GM21717 (cell line): ENCODE measurements around the gene SCAMP3.
"Not testable (repeated sequence)": the region's sequence is repeated elsewhere in the genome, so short reads cannot be mapped to it uniquely, and the experiment has no call there.

ENCODE experiments used
- ATAC-seq: cut with Tn5 transposase; IDR thresholded peaks from one replicate; pipeline ENCODE4 v1.9.1; 2021; ENCODE audit warnings: mild to moderate bottlenecking, moderate library complexity; ENCODE audit not compliant: unreplicated experiment

Gene SCAMP3

DNA sequence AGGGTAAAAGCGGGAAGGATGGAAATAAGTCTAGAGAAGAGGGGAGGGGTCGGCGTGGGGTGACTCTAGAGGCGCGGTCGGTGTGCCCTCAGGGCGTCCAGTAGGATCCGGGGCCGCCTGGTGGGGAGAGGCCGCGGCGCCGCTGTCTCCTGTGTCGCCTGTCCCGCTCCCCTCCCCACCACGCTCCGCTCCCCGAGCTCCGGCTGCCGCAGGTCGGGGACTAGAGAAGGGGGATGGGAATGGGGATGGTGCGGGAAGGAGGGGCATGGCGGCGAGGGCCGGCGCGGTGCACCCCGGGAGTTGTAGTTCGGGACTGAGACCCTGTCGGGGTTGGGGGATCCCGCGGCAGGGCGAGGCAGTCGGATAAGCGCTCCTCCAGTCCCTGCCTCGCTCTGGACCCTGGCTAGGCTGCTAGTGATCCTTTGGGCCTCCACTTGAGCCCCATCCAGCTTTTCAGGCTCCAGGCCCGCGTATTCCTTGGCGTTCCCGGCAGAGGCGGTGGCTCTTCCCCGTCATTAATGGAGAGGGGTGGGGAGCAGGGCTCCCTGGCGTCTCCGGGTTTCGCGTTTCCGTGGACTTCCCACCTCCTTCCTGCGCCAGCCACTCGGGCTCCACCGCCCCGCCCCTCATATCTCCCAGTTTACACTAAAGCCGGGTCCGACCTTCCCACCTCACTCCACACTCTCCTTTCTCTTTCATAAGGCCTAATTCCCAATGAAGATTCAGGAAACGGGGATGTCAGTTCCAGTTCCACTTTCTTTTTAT is 6.7 kb downstream of the SCAMP3 start, which contains the start of gene ENTREP3:
Gene ENTREP3, minus strand, starts transcription at position 241 of the 765 bp plus-strand sequence. CDS start 606 bp downstream, outside the sequence.
- ATAC-seq, result peak; percentile 47

DNA sequence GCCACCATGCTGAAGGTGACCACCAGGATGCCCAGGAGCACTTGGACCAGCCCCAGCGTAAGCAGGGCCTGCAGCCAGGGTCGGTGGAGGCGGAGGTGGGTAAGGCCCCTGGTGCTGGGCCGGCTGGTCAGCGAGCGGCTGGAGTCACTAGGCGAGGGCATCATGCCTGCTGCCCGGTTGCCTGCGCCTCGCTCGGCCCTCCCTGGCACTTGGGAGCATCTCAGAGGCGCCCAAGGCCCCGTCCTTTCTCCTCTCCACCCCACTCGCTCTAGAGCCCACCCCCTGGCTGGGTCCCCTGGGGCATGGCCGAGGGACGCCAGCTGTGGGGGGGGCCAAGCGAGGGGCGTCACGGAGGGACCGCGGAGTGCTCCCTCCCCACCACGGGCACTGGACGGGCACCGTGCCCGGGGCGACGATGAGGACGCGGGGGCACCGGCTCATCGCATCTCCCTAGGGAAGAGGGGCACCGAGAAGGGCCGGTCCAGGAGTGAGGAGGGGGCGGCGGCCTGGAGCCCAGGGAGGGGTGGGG is 7.4 kb downstream of the SCAMP3 start:
- ATAC-seq, result no peak

DNA sequence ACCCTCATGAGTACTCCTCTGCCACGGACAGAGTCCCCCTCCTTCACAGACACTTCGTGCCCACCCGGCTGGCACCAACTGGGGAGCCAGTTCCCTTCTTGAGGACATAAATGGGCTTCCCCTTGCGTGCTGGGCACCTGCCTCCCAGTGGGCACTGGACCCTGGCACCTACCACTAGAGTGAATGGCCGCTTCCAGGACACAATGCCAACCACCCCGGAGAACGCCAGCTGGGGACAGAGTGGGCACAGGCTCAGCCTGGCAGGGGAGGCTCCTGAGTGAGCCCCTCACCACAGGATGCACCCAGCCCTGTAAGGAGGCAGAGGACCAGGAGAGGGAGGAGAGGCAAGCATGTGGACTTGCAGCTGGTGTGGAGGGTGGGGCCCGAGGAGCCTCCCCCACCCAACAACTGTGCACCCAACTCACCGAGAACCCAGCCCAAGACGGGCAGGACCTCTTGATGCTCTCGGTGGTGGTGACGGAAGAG is 7.9 kb downstream of the SCAMP3 start:
- no peak for ATAC-seq

DNA sequence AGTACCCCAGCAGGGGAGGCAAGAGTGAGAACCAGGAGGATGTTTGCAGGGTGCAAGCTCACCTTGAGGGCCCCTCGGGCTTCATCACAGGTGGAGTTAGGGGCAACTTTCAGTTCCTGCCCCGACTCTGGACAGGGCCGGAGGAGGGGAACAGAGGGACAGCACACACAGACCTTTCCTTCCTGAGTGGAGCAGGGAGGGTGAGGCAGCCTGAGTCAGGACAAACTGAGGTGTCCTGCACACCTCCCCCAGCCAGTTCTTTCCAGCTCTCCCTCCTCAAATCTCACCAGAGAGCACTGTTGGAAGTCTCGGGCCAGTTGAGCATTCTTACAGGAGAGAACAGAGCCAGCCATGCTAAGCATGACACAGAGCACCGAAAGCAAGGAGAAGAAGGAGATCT is 8.4 kb downstream of the SCAMP3 start:
- no peak for ATAC-seq

DNA sequence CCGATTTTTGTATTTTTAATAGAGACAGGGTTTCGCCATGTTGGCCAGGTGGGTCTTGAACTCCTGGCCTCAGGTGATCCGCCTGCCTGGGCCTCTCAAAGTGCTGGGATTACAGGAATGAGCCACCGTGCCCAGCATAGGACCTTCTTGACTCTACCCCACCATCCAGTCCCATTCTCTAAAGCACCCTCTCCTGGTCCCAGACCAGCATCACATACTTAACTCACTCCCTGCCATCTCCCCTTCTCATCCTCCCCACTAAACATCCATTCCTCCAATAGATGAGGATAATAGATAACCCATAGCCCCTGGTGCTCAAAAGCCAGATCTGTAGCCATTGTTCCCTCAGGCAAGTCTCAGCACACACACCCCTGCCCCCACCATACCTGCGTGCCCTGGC is 9.0 kb downstream of the SCAMP3 start:
- ATAC-seq, result no peak

DNA sequence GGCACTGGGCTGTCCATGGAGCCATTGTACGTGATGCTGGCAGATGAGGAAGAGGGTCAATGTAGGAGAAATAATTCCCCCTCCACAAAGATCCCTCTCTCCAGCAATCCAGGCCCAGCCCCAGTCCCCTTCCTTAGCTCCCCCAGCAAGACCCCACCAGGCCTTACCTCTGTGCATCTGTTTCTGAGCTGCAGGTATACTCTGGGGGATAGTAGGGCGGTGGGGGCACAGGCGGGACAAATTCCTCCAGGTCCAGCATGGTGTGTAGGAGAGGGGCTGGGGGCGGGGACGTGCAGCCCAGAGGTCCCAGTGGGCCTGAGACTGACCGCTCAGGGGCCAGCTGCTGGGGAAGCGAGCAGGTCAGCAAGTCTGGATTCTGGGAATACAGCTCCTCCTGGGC is 10.6 kb downstream of the SCAMP3 start:
- ATAC-seq, result no peak

DNA sequence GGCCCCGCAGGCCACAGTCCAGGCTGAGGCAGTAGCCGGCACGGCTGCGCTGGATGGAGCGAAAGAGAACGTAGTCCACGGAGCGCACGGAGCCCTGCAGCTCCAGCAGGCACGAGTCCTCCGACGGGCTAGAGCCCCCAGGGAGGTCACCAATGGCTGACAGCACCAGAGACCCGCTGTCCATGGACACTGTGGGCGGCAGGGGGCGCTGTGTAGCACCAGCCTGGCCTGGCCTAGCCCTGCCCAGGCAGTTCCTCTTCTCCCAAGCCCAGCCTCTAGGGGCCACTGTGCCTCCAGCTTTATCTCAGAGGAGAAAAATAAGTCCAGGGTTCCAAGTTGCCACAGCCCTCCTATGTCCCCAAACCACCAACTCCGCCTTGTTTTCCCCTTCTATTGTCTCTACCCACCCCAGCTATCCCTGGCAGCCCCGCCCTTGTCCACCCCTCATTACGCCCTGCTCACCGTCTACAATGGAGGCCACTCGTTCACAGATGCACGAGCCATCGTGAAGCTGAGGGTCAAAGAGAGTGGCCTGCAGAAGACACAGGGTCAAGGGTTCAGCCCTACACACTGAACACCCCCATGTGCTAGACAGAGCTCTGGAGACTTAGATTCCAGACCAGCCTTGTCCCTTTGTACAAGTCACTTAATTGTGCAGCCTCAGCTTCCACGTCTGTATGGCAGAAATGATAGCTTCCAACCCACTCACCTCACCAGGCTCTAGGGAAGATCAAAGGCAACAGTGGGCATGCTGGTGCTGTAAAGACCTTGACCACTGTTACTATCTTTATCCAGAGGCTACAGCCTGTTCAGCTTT is 11.3 kb downstream of the SCAMP3 start:
- peak; percentile 53 for ATAC-seq

DNA sequence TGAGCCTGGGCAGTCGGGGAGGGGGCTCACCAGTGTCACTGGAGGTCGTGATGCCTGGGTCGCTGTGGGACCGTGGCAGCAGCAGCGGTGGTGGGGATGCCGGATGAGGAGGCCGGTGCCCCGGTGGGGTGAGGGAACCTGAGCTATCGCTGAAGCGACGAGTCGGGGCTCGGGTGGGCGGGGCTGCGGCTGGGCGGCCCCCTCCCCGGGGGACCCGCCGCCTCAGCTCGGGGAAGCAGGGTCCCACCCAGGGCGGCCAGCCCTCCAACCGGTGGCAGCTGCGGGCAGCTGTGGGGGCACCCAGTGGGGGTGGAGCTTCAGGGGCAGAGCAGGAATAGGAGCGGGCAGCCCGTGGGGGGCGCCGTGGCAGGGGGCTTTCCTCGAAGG is 11.9 kb downstream of the SCAMP3 start:
- ATAC-seq, result peak; percentile 5

DNA sequence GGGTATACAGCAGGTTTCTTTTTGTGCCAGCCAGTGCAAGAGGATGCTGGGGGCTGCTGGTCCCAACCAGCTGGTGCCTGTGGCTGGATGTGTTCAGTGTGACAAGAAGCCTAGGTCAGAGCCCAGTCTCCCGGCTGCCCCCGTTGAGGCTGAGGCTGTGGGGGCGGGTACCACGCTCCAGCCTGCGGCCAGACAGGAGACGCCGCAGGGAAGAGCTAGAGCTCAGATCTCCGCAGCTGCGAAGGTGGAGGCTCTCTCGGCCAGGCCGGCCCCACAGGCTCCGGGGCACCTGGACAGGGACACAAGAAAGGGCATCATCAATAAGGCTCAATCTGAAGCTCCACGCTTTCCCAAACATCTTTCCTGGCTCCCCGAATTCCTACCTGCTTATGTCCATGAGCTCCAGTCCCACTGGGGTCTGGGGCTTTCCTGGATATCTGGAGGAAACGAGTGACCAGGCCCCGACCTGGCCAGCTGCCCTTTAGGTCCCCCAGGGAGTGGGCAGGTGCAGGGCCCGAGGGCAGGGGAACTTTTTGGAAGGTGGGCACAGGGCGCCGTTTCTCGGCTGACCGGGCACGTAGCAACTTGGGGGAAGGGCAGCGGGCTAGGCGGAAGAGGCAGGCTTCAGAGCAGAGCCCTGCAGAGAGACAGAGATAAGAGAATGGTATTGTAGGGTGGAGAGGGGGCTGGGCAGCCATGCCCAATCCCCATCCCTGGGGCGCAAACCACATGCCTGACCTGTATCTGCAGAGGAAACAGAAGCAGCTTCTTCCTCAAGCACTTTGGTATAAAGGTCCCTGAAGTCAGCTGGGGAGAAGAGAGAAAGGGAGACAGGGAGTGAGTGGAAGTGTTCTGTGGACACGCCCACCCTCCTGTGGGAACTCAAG is 14.2 kb downstream of the SCAMP3 start:
- no peak for ATAC-seq

DNA sequence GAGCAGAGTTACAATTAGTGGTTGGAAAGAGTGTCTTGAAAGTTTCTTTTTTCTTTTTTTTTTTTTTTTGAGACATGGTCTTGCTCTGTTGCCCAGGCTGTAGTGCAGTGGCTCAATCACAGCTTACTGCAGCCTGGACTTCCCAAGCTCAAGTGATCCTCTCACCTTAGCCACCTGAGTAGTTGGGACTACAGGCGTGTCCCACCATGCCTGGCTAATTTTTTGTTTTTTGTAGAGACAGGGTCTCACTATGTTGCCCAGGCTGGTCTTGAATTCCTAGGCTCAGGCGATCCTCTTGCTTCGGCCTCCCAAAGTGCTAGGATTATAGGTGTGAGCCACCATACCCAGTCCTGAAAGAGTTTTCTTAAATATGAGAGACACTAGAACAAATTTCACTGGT is 15.4 kb downstream of the SCAMP3 start:
- ATAC-seq, result not testable (repeated sequence)

DNA sequence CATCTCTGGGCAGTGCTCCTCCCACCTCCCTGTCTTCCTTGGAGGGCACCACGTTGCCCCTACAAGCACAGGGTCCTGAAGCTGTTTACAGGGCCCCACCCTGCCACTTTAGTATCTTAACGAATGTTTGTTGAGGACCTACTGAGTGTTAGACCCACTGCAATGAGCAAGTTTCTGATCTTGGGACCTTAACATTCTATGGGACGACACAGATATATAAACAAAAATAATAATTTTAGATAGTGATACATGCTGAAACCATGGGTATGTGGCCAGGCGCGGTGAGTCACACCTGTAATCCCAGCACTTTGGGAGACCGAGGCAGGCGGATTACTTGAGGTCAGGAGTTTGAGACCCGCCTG is 17.0 kb downstream of the SCAMP3 start:
- no peak for ATAC-seq

DNA sequence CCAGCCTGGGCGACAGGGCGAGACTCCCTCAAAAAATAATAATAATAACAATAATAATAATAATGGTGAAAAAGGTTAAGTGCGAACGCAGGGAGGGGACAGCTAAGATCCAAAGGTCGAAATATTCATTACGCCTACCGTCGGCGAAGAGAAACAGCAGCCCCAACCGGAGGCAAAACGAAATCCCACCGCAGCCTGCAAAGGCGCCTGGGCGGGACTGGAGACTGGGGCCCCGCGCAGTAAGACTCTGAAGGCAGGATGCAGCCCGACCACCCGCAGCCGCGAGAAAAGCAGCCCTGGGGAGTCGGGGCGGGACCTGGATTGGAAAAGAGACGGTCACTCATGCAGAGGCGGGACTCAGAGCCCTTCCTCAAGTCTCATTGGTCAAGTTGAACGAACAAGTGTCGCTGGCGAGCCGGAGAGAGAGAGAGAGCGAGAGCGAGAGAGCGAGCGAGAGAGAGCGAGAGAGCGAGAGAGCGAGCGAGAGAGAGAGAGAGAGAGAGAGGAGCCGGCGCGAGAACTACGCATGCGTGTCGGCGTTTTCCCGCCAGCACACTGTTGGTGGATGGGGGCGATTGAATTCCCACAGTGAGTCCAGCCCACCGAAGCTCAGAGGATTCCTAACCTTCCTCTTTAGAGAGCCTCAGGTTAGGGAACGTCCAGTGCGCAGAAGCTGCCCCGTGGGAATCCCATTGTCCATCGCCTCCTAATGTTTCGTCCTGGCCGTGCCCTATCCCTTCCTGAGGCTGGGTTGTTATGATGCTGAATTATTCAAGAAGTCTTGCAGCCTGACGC is 17.6 kb downstream of the SCAMP3 start:
- peak; percentile 79 for ATAC-seq

DNA sequence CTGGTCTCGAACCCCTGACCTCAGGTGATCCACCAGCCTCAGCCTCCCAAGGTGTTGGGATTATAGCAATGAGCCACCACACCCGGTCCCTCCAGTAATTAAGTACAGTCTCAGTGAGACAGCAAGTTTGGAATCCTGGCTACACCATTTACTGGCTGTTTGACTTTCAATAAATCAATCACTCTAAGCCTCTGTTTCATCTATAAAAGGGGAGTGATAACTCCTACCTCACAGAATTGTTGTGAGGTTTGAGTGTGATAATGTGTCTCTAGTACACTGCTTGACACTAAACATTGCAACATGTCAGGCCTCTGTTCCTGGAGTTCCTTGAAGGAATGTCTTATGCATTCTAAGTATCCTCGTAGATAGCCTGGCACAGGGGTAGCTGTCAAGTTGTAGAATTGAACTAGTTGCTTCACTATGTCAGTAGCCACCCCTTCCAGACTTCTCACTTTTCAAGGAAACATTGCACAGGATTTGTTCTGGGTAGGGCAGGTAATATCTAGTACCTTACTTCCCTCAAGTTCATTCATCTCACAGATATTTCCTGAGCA is 19.3 kb downstream of the SCAMP3 start:
- ATAC-seq, result no peak

DNA sequence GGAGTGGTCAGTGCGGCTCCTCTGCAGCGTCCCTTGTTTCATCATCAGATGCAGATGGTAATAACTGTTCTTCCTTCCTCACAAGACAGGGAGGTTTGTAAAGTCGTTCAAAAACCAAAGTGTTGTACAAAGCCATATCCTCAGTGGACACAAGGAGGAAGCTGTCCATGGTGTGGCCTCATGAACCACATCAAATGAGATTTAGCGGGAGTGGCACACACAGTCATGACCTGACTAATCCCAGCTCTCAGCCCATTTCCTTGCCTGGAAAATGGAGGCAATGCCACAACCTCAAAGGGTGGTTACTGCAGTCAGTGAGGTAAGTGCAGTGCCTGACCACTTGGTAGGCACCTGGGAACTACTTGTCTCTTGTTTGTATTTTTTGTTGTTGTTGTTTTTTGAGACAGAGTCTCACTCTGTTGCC is 20.3 kb downstream of the SCAMP3 start:
- no peak for ATAC-seq

DNA sequence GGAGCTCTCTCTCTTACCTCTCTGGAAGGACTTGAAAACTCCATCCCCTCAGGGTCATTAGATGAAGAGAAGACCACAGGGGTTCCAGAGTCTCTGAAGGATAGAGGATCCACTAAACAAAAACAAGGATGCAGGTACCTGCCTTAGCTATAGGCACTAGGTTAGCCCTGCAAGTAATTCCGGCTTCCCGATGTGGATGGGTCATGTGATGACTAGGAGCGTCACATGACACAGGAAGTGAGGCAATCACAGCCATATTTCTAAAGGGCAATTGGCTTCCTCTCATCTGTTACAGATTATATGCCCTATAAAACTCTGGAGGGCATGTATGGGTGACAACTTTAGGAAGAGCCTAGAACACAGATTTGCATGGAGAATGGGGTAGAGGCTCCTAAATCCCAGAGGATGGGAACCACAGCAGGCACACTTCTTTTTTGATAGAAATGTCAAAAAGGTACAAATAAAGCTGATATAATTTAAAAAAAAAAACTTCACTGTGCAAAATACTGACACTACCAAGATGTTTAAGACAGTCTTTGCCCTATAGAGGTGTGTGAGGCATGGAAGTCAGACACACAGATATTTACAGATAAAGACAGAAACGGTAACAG is 21.0 kb downstream of the SCAMP3 start:
- ATAC-seq, result no peak

DNA sequence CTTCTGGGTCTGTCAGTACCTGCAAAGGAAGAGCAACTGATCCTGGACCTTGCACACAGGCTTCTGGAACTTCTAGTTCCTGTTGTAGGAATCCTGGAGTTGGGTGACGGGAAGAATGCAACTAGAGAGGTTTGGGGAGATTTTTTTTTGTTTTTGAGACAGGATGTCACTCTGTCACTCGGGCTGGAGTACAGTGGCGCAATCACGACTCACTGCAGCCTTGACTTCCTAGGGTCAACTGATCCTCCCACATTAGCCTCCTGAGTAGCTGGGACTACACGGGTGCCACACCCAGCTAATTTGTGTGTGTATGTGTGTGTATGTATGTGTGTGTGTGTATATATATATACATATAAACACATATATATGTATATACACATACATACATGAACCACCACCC is 25.7 kb downstream of the SCAMP3 start:
- ATAC-seq, result no peak

DNA sequence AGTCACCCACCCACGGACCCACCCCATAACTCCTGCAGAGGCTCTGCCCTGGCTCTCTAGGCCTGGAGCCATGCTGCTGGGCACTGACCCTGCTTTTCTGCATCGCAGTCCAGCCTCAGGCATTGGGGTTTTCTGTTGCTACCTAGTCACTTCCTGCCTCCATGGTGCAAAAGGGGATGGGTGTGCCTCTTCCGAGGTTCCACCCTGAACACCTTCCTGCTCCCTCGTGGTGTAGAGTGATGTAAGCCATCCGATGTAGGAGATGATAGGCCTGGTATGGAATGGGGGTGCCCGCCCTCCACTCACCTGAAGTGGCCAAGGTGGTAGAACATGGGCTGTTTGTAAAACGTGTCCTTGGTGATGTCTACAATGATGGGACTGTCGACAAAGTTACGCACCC is 26.8 kb downstream of the SCAMP3 start:
- not testable (repeated sequence) for ATAC-seq

DNA sequence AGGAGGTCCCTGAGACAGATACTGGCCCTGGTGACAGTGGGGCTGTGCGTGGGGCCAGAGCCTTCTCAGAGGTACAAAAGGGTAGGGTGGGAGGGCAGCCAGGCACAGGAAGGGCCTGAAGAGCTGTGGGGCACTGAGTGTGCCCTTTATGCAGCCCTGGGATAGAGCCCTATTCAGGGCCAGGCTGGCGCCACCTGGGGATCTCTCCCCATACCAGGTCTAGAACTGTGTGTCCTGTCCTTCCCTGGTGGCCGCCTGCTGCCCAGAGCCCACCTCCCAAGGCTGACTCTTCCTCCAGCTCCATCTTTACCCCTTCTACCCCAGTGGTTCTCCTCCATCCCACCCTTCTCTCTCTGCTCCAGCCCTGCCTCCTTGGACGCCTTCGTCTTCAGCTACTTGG is 28.7 kb downstream of the SCAMP3 start:
- ATAC-seq, result not testable (repeated sequence)
